ENCODE measurements around the gene RNF123. TPM values are rescaled to one million over a fixed set of nuclear protein-coding genes. Genes with fewer than 3 reads are reported as not detected.

Gene RNF123
- total and polyA plus RNA-seq, 10 of the 15 experiments (the other 5 are each of a cell fraction or from before 2014, with no cell fraction given) = 4.2 to 31.5 (median 17.6) TPM

DNA sequence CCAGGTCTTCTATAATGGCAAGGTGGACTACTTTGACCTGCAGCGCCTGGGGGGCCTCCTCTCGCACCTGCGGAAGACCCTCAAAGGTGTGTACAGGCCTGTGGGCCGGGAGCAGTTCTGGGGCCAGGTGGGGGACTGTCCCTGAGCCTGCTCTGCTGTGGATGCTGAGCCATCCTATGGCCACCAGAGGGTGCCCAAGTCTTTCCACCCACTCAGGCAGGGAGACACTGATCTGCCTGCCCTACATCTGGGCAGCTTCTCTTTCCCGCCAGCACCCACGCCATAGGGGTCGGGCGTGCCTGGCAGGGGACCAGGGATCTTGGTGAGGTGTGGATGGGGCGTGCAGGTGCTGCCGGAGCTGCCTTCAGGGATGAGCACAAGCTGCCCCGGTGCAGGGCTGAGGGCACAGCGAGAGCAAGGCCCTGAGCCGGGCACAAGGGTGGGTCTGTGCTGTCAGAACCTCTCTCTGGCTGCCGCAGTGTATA is 14.1 kb downstream of the RNF123 start (continued):
- TF ChIP-seq, protein P1, sequence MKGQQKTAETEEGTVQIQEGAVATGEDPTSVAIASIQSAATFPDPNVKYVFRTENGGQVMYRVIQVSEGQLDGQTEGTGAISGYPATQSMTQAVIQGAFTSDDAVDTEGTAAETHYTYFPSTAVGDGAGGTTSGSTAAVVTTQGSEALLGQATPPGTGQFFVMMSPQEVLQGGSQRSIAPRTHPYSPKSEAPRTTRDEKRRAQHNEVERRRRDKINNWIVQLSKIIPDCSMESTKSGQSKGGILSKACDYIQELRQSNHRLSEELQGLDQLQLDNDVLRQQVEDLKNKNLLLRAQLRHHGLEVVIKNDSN (IDR thresholded peaks at IDR 0.05; ENCODE audit: borderline replicate concordance, extremely low read length, insufficient read depth, low read depth, low read length) = no peak
- TF ChIP-seq ZBTB33 (IDR thresholded peaks at IDR 0.05) (no peak), HSF1 (IDR thresholded peaks at IDR 0.05; ENCODE audit: low read depth, low read length) (no peak), CEBPZ (IDR thresholded peaks at IDR 0.05; ENCODE audit: low read depth, low read length) (no peak), TCF12 (IDR thresholded peaks at IDR 0.05; ENCODE audit: low read depth, low read length) (no peak), ZZZ3 (IDR thresholded peaks at IDR 0.05; ENCODE audit: control insufficient read depth, insufficient read length, low read depth) (no peak), IRF4 (IDR thresholded peaks at IDR 0.05; ENCODE audit: low read depth, low read length) (no peak), ATF3 (IDR thresholded peaks at IDR 0.05; ENCODE audit: borderline replicate concordance, extremely low read depth, low read depth, low read length) (no peak), NFYB (IDR thresholded peaks at IDR 0.05; ENCODE audit: insufficient read depth, low read depth, low read length) (no peak), RUNX3 (IDR thresholded peaks at IDR 0.05; ENCODE audit: low read length) (no peak), STAT1 (conservative IDR thresholded peaks at IDR 0.05) (no peak)
- TF ChIP-seq, protein P2, sequence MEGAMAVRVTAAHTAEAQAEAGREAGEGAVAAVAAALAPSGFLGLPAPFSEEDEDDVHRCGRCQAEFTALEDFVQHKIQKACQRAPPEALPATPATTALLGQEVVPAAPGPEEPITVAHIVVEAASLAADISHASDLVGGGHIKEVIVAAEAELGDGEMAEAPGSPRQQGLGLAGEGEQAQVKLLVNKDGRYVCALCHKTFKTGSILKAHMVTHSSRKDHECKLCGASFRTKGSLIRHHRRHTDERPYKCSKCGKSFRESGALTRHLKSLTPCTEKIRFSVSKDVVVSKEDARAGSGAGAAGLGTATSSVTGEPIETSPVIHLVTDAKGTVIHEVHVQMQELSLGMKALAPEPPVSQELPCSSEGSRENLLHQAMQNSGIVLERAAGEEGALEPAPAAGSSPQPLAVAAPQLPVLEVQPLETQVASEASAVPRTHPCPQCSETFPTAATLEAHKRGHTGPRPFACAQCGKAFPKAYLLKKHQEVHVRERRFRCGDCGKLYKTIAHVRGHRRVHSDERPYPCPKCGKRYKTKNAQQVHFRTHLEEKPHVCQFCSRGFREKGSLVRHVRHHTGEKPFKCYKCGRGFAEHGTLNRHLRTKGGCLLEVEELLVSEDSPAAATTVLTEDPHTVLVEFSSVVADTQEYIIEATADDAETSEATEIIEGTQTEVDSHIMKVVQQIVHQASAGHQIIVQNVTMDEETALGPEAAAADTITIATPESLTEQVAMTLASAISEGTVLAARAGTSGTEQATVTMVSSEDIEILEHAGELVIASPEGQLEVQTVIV (IDR thresholded peaks at IDR 0.05; ENCODE audit: borderline replicate concordance, partially characterized antibody) = no peak
- TF ChIP-seq, protein P3, sequence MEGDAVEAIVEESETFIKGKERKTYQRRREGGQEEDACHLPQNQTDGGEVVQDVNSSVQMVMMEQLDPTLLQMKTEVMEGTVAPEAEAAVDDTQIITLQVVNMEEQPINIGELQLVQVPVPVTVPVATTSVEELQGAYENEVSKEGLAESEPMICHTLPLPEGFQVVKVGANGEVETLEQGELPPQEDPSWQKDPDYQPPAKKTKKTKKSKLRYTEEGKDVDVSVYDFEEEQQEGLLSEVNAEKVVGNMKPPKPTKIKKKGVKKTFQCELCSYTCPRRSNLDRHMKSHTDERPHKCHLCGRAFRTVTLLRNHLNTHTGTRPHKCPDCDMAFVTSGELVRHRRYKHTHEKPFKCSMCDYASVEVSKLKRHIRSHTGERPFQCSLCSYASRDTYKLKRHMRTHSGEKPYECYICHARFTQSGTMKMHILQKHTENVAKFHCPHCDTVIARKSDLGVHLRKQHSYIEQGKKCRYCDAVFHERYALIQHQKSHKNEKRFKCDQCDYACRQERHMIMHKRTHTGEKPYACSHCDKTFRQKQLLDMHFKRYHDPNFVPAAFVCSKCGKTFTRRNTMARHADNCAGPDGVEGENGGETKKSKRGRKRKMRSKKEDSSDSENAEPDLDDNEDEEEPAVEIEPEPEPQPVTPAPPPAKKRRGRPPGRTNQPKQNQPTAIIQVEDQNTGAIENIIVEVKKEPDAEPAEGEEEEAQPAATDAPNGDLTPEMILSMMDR (IDR thresholded peaks at IDR 0.05 in 2 of 3, conservative IDR thresholded peaks at IDR 0.05 in 1 of 3; ENCODE audit: control insufficient read depth in 2 of 3, extremely low read depth in 1 of 3, insufficient read depth in 1 of 3, low read depth in 3 of 3, low read length in 3 of 3) = peak; percentile 85 to 96 (median 90); a peak in 5 of 6 replicates
- TF ChIP-seq, protein P4, sequence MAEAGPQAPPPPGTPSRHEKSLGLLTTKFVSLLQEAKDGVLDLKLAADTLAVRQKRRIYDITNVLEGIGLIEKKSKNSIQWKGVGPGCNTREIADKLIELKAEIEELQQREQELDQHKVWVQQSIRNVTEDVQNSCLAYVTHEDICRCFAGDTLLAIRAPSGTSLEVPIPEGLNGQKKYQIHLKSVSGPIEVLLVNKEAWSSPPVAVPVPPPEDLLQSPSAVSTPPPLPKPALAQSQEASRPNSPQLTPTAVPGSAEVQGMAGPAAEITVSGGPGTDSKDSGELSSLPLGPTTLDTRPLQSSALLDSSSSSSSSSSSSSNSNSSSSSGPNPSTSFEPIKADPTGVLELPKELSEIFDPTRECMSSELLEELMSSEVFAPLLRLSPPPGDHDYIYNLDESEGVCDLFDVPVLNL (IDR thresholded peaks at IDR 0.05; ENCODE audit: low read depth, low read length) = 0 out of 2 replicates have a peak, but pooled peaks have one; percentile 17
